Measurements from ENCODE around the gene CYP11A1. TPM values are rescaled to one million over a fixed set of nuclear protein-coding genes. Genes with fewer than 3 reads are reported as not detected.

CYP11A1 gene
- total RNA-seq, 1 experiment from 2014 or later, result 1.7 TPM

DNA sequence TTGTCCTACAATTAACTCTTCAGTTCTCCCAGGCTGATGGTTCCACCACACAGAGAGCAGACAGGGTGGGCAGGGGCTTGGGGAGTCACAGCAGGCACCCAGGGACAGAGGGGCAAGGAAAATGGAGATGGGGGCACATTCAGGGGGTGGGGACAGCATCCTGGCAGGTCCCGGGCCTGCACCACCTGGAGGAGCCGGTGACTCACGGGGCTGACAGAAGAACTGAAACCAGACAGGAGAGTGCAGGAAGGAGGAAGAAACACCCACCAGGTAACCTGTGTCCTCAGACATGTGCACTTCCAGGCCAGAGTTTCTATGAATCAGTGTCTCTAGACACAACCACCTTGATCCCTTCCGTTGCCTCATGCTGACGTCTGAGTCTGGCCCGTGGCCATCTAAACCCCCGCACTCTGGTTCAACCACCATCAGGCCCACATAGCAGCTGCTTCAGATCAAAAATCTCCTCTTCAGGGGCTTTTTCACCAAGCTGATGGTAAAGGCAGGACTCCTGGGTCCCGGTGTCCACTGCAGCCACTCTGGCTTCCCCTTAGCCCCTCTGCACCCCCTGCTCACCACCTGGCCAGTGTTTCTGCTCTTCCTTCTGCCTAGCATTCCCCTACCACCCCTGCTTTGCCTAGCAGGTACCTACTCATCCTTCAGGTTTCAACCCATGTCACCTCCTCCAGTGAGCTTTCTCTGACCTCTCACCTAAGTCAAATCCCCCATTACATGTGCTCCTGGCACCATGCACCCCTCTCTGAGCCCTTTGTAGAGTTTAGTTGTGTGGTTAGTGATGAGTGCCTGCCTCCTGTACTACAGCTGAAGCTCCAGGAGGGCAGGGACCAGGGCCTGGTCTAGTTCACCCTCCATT lies 16.5 kb upstream of the CYP11A1 start:
- Histone ChIP-seq H2BK120ac (ENCODE audit: low read depth, low read length, poor library complexity, severe bottlenecking) (no peak overlapping the region), H2BK5ac (ENCODE audit: insufficient read length, low read length) (no peak overlapping the region), H2AK5ac (ENCODE audit: insufficient read length, low read length) (no peak overlapping the region), H3K4ac (ENCODE audit: low read depth, low read length) (no peak overlapping the region), H4K91ac (ENCODE audit: insufficient read length, low read depth, low read length) (no peak overlapping the region), H3K79me2 (ENCODE audit: insufficient read depth, low read length) (no peaks in the 10 kb centered on the region), H2BK20ac (ENCODE audit: low read depth, low read length, poor library complexity, severe bottlenecking) (no peak overlapping the region), H4K20me1 (ENCODE audit: control insufficient read depth, insufficient read depth, insufficient read length) (no peaks in the 10 kb centered on the region), H3K14ac (ENCODE audit: insufficient read depth, low read length) (no peak overlapping the region), H4K8ac (replicated peaks; ENCODE audit: insufficient read length, low read depth, low read length) (no peak overlapping the region), H3K56ac (ENCODE audit: insufficient read length, low read depth, low read length) (no peak overlapping the region), H2AFZ (ENCODE audit: low read length) (no peak overlapping the region), H3K9ac (ENCODE audit: extremely low read depth, insufficient read length, low read length) (no peak overlapping the region), H3K18ac (ENCODE audit: insufficient read length, low read depth, low read length) (no peak overlapping the region), H3K23me2 (ENCODE audit: insufficient read length, low read depth, low read length, poor library complexity, severe bottlenecking) (no peaks in the 10 kb centered on the region), H3K27me3 (ENCODE audit: insufficient read depth, low read length) (no peaks in the 10 kb centered on the region), H3K23ac (ENCODE audit: insufficient read length, low read depth, low read length) (no peak overlapping the region), H4K5ac (ENCODE audit: insufficient read length, low read depth, low read length) (no peak overlapping the region), H3K9me3 (ENCODE audit: control insufficient read depth, low read depth, low read length) (no peaks in the 10 kb centered on the region), H3K27ac (ENCODE audit: insufficient read length, low read depth, low read length) (no peak overlapping the region), H3K4me2 (ENCODE audit: insufficient read depth, insufficient read length, low read length) (no peak overlapping the region), H3K4me1 (ENCODE audit: insufficient read depth, low read length) (no peaks in the 10 kb centered on the region), H2BK12ac (ENCODE audit: insufficient read length, low read depth, low read length) (no peak overlapping the region), H2BK15ac (ENCODE audit: low read depth, low read length) (no peak overlapping the region), H3T11ph (ENCODE audit: low read length) (no peak overlapping the region), H3K79me1 (ENCODE audit: insufficient read depth, low read depth, low read length, poor library complexity, severe bottlenecking) (no peaks in the 10 kb centered on the region)
- peak overlapping the region in 1 of 3 experiments; percentile 70; a peak in 3 of 7 replicates for H3K27ac Mint-ChIP-seq
- H3K36me3 Mint-ChIP-seq (ENCODE audit: insufficient read depth in 1 of 3, low read depth in 3 of 3), result no peaks in the 10 kb centered on the region
- no peak for TF ChIP-seq CTCF (conservative IDR thresholded peaks at IDR 0.05)
- H3K4me1 Mint-ChIP-seq, result peaks cover 11 to 37% of the 10 kb centered on the region in 2 experiments
- H3K4me3 Mint-ChIP-seq, result no peak overlapping the region
- H3K27me3 Mint-ChIP-seq (ENCODE audit: low read depth), result no peaks in the 10 kb centered on the region
- WGBS (ENCODE audit: extremely low coverage, insufficient read length, low lambda C conversion rate), result no CpG with 5 or more reads among the region's 8 CpGs
- DNase-seq, result no peak
- H3K9me3 Mint-ChIP-seq, result no peaks in the 10 kb centered on the region
